ENCODE data around the gene ADAMTS2.
"Not testable (repeated sequence)": the region's sequence is repeated elsewhere in the genome, so short reads cannot be mapped to it uniquely, and the experiment has no call there.

The ADAMTS2 gene

GRCh38 chr5:179111267-179112207 is 233.7 kb downstream of the ADAMTS2 start:
- Histone ChIP-seq H3K27me3 (ENCODE audit: insufficient read depth, low read length) (no peaks in the 10 kb centered on the region), H3K4me1 (ENCODE audit: insufficient read depth, low read length, severe bottlenecking) (no peaks in the 10 kb centered on the region), H3K27ac (ENCODE audit: low read depth, low read length, poor library complexity, severe bottlenecking) (no peak overlapping the region), H3K9me3 (ENCODE audit: low read length) (no peaks in the 10 kb centered on the region), H3K4me2 (ENCODE audit: low read length) (no peak overlapping the region), H3K79me2 (ENCODE audit: insufficient read depth, low read length) (no peaks in the 10 kb centered on the region), H4K20me1 (ENCODE audit: insufficient read depth, low read length) (no peaks in the 10 kb centered on the region), H3F3A (ENCODE audit: insufficient read depth, low read length) (no peaks in the 10 kb centered on the region), H3K36me3 (ENCODE audit: insufficient read depth, low read length) (no peaks in the 10 kb centered on the region), H3K9ac (ENCODE audit: low read length) (no peak overlapping the region), H3K9me2 (ENCODE audit: low read depth, low read length) (no peaks in the 10 kb centered on the region), H2AFZ (ENCODE audit: low read length) (no peak overlapping the region), H3K4me3 (ENCODE audit: low read depth, low read length, poor library complexity, severe bottlenecking) (no peak overlapping the region)
- TF ChIP-seq EZH2 (IDR thresholded peaks at IDR 0.05; ENCODE audit: borderline replicate concordance, low read length) (no peak), CTCF (IDR thresholded peaks at IDR 0.05; ENCODE audit: low read length) (no peak)

- no peak overlapping the region for H2AFZ ChIP-seq (ENCODE audit: low read length)
- H3K4me1 ChIP-seq (ENCODE audit: insufficient read depth, low read length, severe bottlenecking), result no peaks in the 10 kb centered on the region
- H4K20me1 ChIP-seq (ENCODE audit: insufficient read depth, low read length), result no peaks in the 10 kb centered on the region
- no peak overlapping the region for H3K4me2 ChIP-seq (ENCODE audit: low read length)
- H3K9me3 ChIP-seq (ENCODE audit: low read length), result no peaks in the 10 kb centered on the region
- TF ChIP-seq EZH2 (IDR thresholded peaks at IDR 0.05; ENCODE audit: borderline replicate concordance, low read length) (no peak), CTCF (IDR thresholded peaks at IDR 0.05; ENCODE audit: low read length) (no peak)
- no peak overlapping the region for H3K27ac ChIP-seq (ENCODE audit: low read depth, low read length, poor library complexity, severe bottlenecking)
- H3K9ac ChIP-seq (ENCODE audit: low read length), result no peak overlapping the region
- H3K9me2 ChIP-seq (ENCODE audit: low read depth, low read length), result no peaks in the 10 kb centered on the region
- no peaks in the 10 kb centered on the region for H3F3A ChIP-seq (ENCODE audit: insufficient read depth, low read length)
- H3K36me3 ChIP-seq (ENCODE audit: insufficient read depth, low read length), result no peaks in the 10 kb centered on the region
- H3K27me3 ChIP-seq (ENCODE audit: insufficient read depth, low read length), result no peaks in the 10 kb centered on the region
- H3K4me3 ChIP-seq (ENCODE audit: low read depth, low read length, poor library complexity, severe bottlenecking), result no peak overlapping the region
- no peaks in the 10 kb centered on the region for H3K79me2 ChIP-seq (ENCODE audit: insufficient read depth, low read length)
These were observed 234.7 kb downstream of the ADAMTS2 start for GRCh38 chr5:179110528-179110927.

GRCh38 chr5:179101282-179101681 is 244.0 kb downstream of the ADAMTS2 start:
- H3K4me3 ChIP-seq (ENCODE audit: low read depth, low read length, poor library complexity, severe bottlenecking); H3K79me2 ChIP-seq (ENCODE audit: insufficient read depth, low read length); H3K9ac ChIP-seq (ENCODE audit: low read length); H2AFZ ChIP-seq (ENCODE audit: low read length); H3K36me3 ChIP-seq (ENCODE audit: insufficient read depth, low read length); H3K9me2 ChIP-seq (ENCODE audit: low read depth, low read length); H4K20me1 ChIP-seq (ENCODE audit: insufficient read depth, low read length); H3K4me2 ChIP-seq (ENCODE audit: low read length); H3K4me1 ChIP-seq (ENCODE audit: insufficient read depth, low read length, severe bottlenecking); H3K9me3 ChIP-seq (ENCODE audit: low read length); H3K27ac ChIP-seq (ENCODE audit: low read depth, low read length, poor library complexity, severe bottlenecking); H3K27me3 ChIP-seq (ENCODE audit: insufficient read depth, low read length); H3F3A ChIP-seq (ENCODE audit: insufficient read depth, low read length): not testable (repeated sequence)

GRCh38 chr5:179089502-179089901 is 255.8 kb downstream of the ADAMTS2 start:
- H3K36me3 ChIP-seq (ENCODE audit: insufficient read depth, low read length), result no peaks in the 10 kb centered on the region
- no peaks in the 10 kb centered on the region for H3F3A ChIP-seq (ENCODE audit: insufficient read depth, low read length)
- H3K4me1 ChIP-seq (ENCODE audit: insufficient read depth, low read length, severe bottlenecking), result no peaks in the 10 kb centered on the region
- no peaks in the 10 kb centered on the region for H3K9me2 ChIP-seq (ENCODE audit: low read depth, low read length)
- no peaks in the 10 kb centered on the region for H4K20me1 ChIP-seq (ENCODE audit: insufficient read depth, low read length)
- no peak overlapping the region for H3K27ac ChIP-seq (ENCODE audit: low read depth, low read length, poor library complexity, severe bottlenecking)
- no peak overlapping the region for H3K4me3 ChIP-seq (ENCODE audit: low read depth, low read length, poor library complexity, severe bottlenecking)
- no peak overlapping the region for H2AFZ ChIP-seq (ENCODE audit: low read length)
- H3K9ac ChIP-seq (ENCODE audit: low read length), result no peak overlapping the region
- peaks cover 1% of the 10 kb centered on the region; the same call in 1 of the 2 replicates for H3K9me3 ChIP-seq (ENCODE audit: low read length)
- TF ChIP-seq CTCF (IDR thresholded peaks at IDR 0.05; ENCODE audit: low read length) (no peak), EZH2 (IDR thresholded peaks at IDR 0.05; ENCODE audit: borderline replicate concordance, low read length) (no peak)
- H3K79me2 ChIP-seq (ENCODE audit: insufficient read depth, low read length), result no peaks in the 10 kb centered on the region
- H3K4me2 ChIP-seq (ENCODE audit: low read length), result no peak overlapping the region
- H3K27me3 ChIP-seq (ENCODE audit: insufficient read depth, low read length), result no peaks in the 10 kb centered on the region

Data from OCI-LY1 (cell line).